ENCODE measurements around the gene CHRNB2. TPM values are rescaled to one million over a fixed set of nuclear protein-coding genes. Genes with fewer than 3 reads are reported as not detected.

Gene CHRNB2
- polyA plus RNA-seq, 1 donor (not counting 4 experiments of a cell fraction or from before 2014, with no cell fraction given) = 0.09 TPM

- H3K9me1 ChIP-seq (ENCODE audit: control insufficient read depth, extremely low read depth, insufficient read depth, low read length) = peaks cover 2% of the 10 kb centered on the region
- dilution Hi-C loops (cut with MboI; ENCODE audit: extremely low pct_ligation_motif_present, low sequenced_read_pairs) = no loop called here
- H3K9me3 ChIP-seq (ENCODE audit: control insufficient read depth, low read depth, low read length) = no peaks in the 10 kb centered on the region
- H2AFZ ChIP-seq (ENCODE audit: control insufficient read depth, low read length) = no peak overlapping the region
- H3K27me3 ChIP-seq (ENCODE audit: control insufficient read depth, extremely low read depth, insufficient read depth, low read length) = no peaks in the 10 kb centered on the region
- H3K9ac ChIP-seq (ENCODE audit: control insufficient read depth, extremely low read depth, insufficient read depth, low read length) = no peak overlapping the region
- H3K27ac ChIP-seq (ENCODE audit: control insufficient read depth, insufficient read depth, low read length) = no peak overlapping the region
- H3K79me2 ChIP-seq (ENCODE audit: control insufficient read depth, insufficient read depth, low read length) = peaks cover 10% of the 10 kb centered on the region
- H3K36me3 ChIP-seq (ENCODE audit: control insufficient read depth in 2 of 2, extremely low read depth in 1 of 2, insufficient read depth in 2 of 2, low read length in 2 of 2) = peaks cover 47 to 70% of the 10 kb centered on the region in 2 experiments
- H4K20me1 ChIP-seq (ENCODE audit: control insufficient read depth, extremely low read depth, insufficient read depth, low read length) = peaks cover 2% of the 10 kb centered on the region
- peaks cover 17% of the 10 kb centered on the region for H3K4me1 ChIP-seq (ENCODE audit: control insufficient read depth, extremely low read depth, insufficient read depth, low read length)
- TF ChIP-seq EZH2 (IDR thresholded peaks at IDR 0.05; ENCODE audit: low read length) = no peak
- no peak for TF ChIP-seq CTCF (optimal IDR thresholded peaks at IDR 0.05 in 1 of 3, IDR thresholded peaks at IDR 0.05 in 1 of 3, conservative IDR thresholded peaks at IDR 0.05 in 1 of 3; ENCODE audit: extremely low read depth in 1 of 3, insufficient read depth in 2 of 3, low read length in 3 of 3)
- FAIRE-seq (no peak), DNase-seq (ENCODE audit: low read depth, low spot score) (no peak)
- H3K4me3 ChIP-seq (ENCODE audit: control insufficient read depth in 2 of 3, extremely low read depth in 1 of 3, insufficient read depth in 2 of 3, low read depth in 1 of 3, low read length in 3 of 3) = no peak overlapping the region
- H3K4me2 ChIP-seq (ENCODE audit: control insufficient read depth, extremely low read depth, insufficient read depth, low read depth, low read length) = no peak overlapping the region
Measured at GRCh38 chr1:154551474-154551873, 16.1 kb upstream of the CHRNB2 start.

DNA sequence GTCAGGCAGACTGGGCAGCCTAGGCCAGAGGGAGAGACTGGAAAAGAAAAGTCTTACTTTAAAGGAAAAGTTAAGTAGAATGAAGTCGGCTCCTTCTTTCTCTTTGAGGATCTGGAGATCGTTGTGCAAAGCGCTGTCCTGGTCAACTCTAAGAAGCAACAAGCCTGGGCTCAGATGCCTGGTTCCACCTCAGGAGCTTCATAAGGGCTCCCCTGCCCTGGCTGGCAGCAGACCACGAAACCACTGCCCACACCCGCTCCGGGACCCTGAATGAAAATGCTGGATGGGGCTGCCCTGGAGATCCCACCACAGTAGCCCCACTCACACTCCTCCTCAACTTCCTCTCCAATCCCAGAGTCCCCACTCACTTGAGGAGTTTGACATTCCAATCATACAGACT is 15.5 kb upstream of the CHRNB2 start:
- Histone ChIP-seq H2AFZ (ENCODE audit: control insufficient read depth, low read length) (no peak overlapping the region), H3K9me3 (ENCODE audit: control insufficient read depth, low read depth, low read length) (no peaks in the 10 kb centered on the region), H3K9ac (ENCODE audit: control insufficient read depth, extremely low read depth, insufficient read depth, low read length) (no peak overlapping the region), H3K36me3 (ENCODE audit: control insufficient read depth in 2 of 2, extremely low read depth in 1 of 2, insufficient read depth in 2 of 2, low read length in 2 of 2) (peaks cover 47 to 70% of the 10 kb centered on the region in 2 experiments), H3K4me2 (ENCODE audit: control insufficient read depth, extremely low read depth, insufficient read depth, low read depth, low read length) (no peak overlapping the region), H3K4me1 (ENCODE audit: control insufficient read depth, extremely low read depth, insufficient read depth, low read length) (peaks cover 17% of the 10 kb centered on the region), H3K4me3 (ENCODE audit: control insufficient read depth in 2 of 3, extremely low read depth in 1 of 3, insufficient read depth in 2 of 3, low read depth in 1 of 3, low read length in 3 of 3) (no peak overlapping the region), H3K9me1 (ENCODE audit: control insufficient read depth, extremely low read depth, insufficient read depth, low read length) (peaks cover 2% of the 10 kb centered on the region), H4K20me1 (ENCODE audit: control insufficient read depth, extremely low read depth, insufficient read depth, low read length) (peaks cover 2% of the 10 kb centered on the region), H3K27ac (ENCODE audit: control insufficient read depth, insufficient read depth, low read length) (no peak overlapping the region), H3K27me3 (ENCODE audit: control insufficient read depth, extremely low read depth, insufficient read depth, low read length) (no peaks in the 10 kb centered on the region), H3K79me2 (ENCODE audit: control insufficient read depth, insufficient read depth, low read length) (peaks cover 16% of the 10 kb centered on the region)
- TF ChIP-seq EZH2 (IDR thresholded peaks at IDR 0.05; ENCODE audit: low read length) = no peak
- no peak for TF ChIP-seq CTCF (optimal IDR thresholded peaks at IDR 0.05 in 1 of 3, IDR thresholded peaks at IDR 0.05 in 1 of 3, conservative IDR thresholded peaks at IDR 0.05 in 1 of 3; ENCODE audit: extremely low read depth in 1 of 3, insufficient read depth in 2 of 3, low read length in 3 of 3)
- dilution Hi-C loops (cut with MboI; ENCODE audit: extremely low pct_ligation_motif_present, low sequenced_read_pairs) = no loop called here
- no peak for FAIRE-seq
- DNase-seq (ENCODE audit: low read depth, low spot score) = no peak
